OCI-LY7 (cell line): ENCODE results near the gene TGIF2.

Experiments
- CTCF ChIP-seq: fragments of 200-600 bp; sonication (generic); conservative IDR thresholded peaks from 2 replicates; pipeline ENCODE4 v1.5.1; 2014; ENCODE audit warnings: mild to moderate bottlenecking, antibody characterized with exemption, low read length, moderate library complexity, mixed read lengths
- EZH2phosphoT487 ChIP-seq: fragments of 200-600 bp; sonication (generic); IDR thresholded peaks from 2 replicates; pipeline ENCODE4 v1.6.1; 2018; ENCODE audit warnings: low read depth, borderline replicate concordance, mild to moderate bottlenecking, mixed run types, antibody characterized with exemption, low read length, moderate library complexity, mixed read lengths

GRCh38 chr20:36544134-36545018 is 29.0 kb upstream of the TGIF2 start:
- TF ChIP-seq CTCF (no peak), EZH2phosphoT487 (no peak)
